Measurements from ENCODE around the gene TCF12.

The TCF12 gene

DNA sequence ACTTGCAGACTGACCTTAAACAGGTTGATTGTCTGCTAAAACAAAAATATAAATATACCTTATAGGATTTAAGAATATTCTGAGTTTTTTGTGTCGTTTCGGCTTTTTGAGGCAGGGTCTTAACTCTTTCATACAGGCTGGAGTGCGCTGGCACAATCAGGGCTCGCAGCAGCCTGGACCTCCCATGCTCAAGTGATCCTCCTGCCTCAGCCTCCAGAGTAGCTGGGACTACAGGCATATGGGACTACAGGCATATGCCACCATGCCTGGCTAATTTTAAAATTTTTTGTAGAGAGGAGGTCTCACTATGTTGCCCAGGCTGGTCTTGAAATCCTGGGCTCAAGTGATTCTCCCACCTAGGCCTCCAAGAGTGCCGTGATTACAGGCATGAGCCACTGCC lies 113.9 kb downstream of the TCF12 start:
- ATAC-seq (ENCODE audit: low read depth) (no peak), DNase-seq (ENCODE audit: low spot score in 2 of 2) (no peak)
- no peaks in the 10 kb centered on the region for H3K9me3 Mint-ChIP-seq
- H3K4me3 Mint-ChIP-seq, result no peak overlapping the region
- H3K4me1 Mint-ChIP-seq, result peaks cover 31% of the 10 kb centered on the region
- no peak overlapping the region for H3K27ac Mint-ChIP-seq
- H3K27me3 Mint-ChIP-seq, result no peaks in the 10 kb centered on the region
- H3K36me3 Mint-ChIP-seq, result peaks cover 10% of the 10 kb centered on the region

DNA sequence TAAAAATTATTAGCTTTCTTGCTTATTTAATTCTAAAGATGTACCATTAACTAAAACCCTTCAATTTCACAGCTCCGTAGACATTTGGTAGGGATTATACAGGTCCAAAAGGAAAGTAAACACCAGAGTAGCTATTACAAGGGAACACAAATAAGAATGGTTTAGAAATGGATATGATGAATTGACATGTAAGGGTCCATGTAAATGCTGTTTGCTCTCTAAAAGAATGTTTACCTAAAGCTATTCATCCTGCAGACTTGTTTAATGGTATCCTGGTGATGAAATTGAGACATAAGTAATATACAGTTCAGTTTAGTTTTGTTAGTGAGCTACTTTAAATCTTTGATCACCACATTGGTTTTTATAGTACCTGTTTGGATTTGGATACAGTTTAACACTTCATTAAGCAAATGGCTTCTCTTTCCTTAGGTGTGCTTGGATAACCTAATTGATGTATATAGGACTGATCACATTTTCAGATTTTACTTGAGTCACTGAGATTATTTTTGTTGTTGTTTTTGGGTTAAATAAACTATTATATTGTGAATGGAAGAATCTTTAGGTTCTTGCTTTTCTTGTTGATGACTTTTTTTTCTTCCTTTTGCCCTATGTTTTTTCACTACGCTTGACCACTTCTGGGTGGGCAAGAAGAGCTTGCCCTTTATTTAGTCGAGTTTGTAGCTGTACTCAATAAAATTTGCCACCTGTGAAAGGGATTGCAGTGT lies 115.4 kb downstream of the TCF12 start:
- Mint-ChIP-seq H3K27me3 (no peaks in the 10 kb centered on the region), H3K9me3 (no peaks in the 10 kb centered on the region), H3K36me3 (peaks cover 2% of the 10 kb centered on the region), H3K4me1 (peaks cover 40% of the 10 kb centered on the region), H3K27ac (no peak overlapping the region), H3K4me3 (no peak overlapping the region)
- ATAC-seq (ENCODE audit: low read depth) (no peak), DNase-seq (ENCODE audit: low spot score in 2 of 2) (no peak)

DNA sequence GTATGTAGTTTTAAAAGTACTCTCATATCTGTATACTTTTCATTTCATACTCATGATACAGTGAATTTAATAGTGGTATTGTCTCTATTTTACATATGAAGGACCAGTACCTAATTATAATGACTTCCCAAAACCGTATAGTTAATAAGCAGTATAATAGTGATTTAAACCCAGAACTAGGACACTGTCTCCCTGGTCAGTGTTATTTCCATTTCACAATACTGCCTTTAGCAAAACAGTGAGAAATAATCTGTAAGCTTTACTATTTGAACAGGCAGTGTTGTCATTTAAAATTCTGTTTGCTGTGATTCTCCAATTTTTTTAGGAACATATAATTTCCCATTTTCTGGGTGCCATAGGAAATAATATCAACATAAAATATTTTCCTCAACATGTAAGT lies 116.2 kb downstream of the TCF12 start:
- H3K4me3 Mint-ChIP-seq, result no peak overlapping the region
- peaks cover 46% of the 10 kb centered on the region for H3K4me1 Mint-ChIP-seq
- no peak for ATAC-seq (ENCODE audit: low read depth)
- no peak for DNase-seq (ENCODE audit: low spot score in 2 of 2)
- peaks cover 2% of the 10 kb centered on the region for H3K36me3 Mint-ChIP-seq
- H3K27ac Mint-ChIP-seq, result no peak overlapping the region
- no peaks in the 10 kb centered on the region for H3K27me3 Mint-ChIP-seq
- H3K9me3 Mint-ChIP-seq, result no peaks in the 10 kb centered on the region

DNA sequence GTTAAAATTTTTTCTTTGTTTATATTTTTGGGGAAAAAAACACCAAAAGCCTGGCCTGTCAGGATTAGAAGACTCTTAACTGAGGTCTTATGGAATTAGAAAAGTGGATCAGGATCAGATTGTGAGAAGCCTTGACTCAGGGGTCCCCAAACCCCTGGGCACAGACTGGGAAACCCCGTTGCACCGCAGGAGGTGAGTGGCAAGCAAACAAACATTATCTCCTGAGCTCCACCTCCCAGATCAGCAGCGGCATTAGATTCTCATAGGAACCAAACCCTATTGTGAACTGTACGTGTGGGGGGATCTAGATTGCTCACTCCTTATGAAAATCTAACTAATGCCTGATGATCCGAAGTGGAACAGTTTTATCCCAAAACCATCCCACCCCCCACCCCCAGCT lies 117.2 kb downstream of the TCF12 start:
- no peak for ATAC-seq (ENCODE audit: low read depth)
- DNase-seq (ENCODE audit: low spot score in 2 of 2), result no peak
- Mint-ChIP-seq H3K27me3 (no peaks in the 10 kb centered on the region), H3K27ac (peak overlapping the region; percentile 80), H3K9me3 (no peaks in the 10 kb centered on the region), H3K4me3 (no peak overlapping the region), H3K4me1 (peaks cover 44% of the 10 kb centered on the region), H3K36me3 (peaks cover 2% of the 10 kb centered on the region)

DNA sequence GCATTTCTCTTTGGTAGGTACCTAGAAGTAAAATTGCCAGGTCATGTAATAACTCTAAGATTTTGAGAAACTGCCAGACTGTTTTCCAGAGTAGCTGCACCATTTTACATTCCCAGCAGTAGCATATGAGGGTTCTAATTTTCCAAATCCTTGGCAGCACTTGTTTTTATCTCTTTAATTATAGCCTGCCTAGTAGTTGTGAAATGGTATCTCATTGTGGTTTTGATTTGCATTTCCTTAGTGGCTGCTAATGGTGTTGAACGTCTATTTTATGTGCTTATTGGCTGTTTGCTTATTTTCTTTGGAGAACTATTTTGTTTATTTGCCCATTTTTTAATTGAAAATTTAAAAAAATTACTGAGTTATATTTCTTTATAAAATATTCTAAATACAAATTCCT lies 117.9 kb downstream of the TCF12 start:
- Mint-ChIP-seq H3K27ac (peak overlapping the region; percentile 80), H3K27me3 (no peaks in the 10 kb centered on the region), H3K9me3 (no peaks in the 10 kb centered on the region), H3K4me1 (peaks cover 45% of the 10 kb centered on the region), H3K4me3 (no peak overlapping the region), H3K36me3 (peaks cover 2% of the 10 kb centered on the region)
- DNase-seq (ENCODE audit: low spot score in 2 of 2) (no peak), ATAC-seq (ENCODE audit: low read depth) (no peak)

GRCh38 chr15:57037548-57037947 lies 119.1 kb downstream of the TCF12 start:
- no peak for ATAC-seq (ENCODE audit: low read depth)

DNA sequence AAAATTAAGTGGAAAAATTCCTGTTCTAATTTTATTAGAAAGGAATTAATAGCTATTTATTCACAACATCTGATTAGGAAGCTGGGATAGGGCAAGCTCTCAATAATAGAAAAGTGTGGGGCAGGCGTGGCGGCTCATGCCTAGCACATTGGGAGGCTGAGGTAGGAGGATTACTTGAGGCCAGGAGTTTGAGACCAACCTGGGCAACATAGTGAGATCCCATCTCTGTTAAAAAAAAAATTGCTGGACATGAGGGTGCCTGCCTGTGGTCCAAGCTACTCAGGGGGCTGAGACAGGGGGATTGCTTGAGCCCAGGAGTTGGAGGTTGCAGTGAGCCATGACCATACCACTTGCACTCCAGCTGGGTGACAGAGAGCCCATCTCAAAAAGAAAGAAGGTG lies 119.6 kb downstream of the TCF12 start:
- no peak overlapping the region for H3K4me3 Mint-ChIP-seq
- ATAC-seq (ENCODE audit: low read depth), result no peak
- no peak overlapping the region for H3K27ac Mint-ChIP-seq
- H3K27me3 Mint-ChIP-seq, result no peaks in the 10 kb centered on the region
- no peaks in the 10 kb centered on the region for H3K9me3 Mint-ChIP-seq
- DNase-seq (ENCODE audit: low spot score in 2 of 2), result no peak
- H3K36me3 Mint-ChIP-seq, result peaks cover 2% of the 10 kb centered on the region
- H3K4me1 Mint-ChIP-seq, result peaks cover 46% of the 10 kb centered on the region

More at GRCh38 chr15:57037548-57037947, 119.1 kb downstream of the TCF12 start:
- Mint-ChIP-seq H3K27me3 (no peaks in the 10 kb centered on the region), H3K36me3 (peaks cover 2% of the 10 kb centered on the region), H3K4me3 (no peak overlapping the region), H3K9me3 (no peaks in the 10 kb centered on the region), H3K4me1 (peaks cover 46% of the 10 kb centered on the region), H3K27ac (peak overlapping the region; percentile 53)
- DNase-seq (ENCODE audit: low spot score in 2 of 2), result no peak

- Mint-ChIP-seq H3K9me3 (no peaks in the 10 kb centered on the region), H3K4me1 (peaks cover 46% of the 10 kb centered on the region), H3K4me3 (no peak overlapping the region), H3K27ac (no peak overlapping the region), H3K36me3 (peaks cover 2% of the 10 kb centered on the region), H3K27me3 (no peaks in the 10 kb centered on the region)
- DNase-seq (ENCODE audit: low spot score in 2 of 2) (no peak), ATAC-seq (ENCODE audit: low read depth) (no peak)
These were observed 120.1 kb downstream of the TCF12 start for GRCh38 chr15:57038496-57038895.

GRCh38 chr15:57041416-57041815 lies 123.0 kb downstream of the TCF12 start:
- peaks cover 7% of the 10 kb centered on the region for H3K36me3 Mint-ChIP-seq
- no peak overlapping the region for H3K4me3 Mint-ChIP-seq
- H3K4me1 Mint-ChIP-seq, result peaks cover 46% of the 10 kb centered on the region
- H3K27me3 Mint-ChIP-seq, result no peaks in the 10 kb centered on the region
- ATAC-seq (ENCODE audit: low read depth) (no peak), DNase-seq (ENCODE audit: low spot score in 2 of 2) (no peak)
- no peak overlapping the region for H3K27ac Mint-ChIP-seq
- no peaks in the 10 kb centered on the region for H3K9me3 Mint-ChIP-seq

DNA sequence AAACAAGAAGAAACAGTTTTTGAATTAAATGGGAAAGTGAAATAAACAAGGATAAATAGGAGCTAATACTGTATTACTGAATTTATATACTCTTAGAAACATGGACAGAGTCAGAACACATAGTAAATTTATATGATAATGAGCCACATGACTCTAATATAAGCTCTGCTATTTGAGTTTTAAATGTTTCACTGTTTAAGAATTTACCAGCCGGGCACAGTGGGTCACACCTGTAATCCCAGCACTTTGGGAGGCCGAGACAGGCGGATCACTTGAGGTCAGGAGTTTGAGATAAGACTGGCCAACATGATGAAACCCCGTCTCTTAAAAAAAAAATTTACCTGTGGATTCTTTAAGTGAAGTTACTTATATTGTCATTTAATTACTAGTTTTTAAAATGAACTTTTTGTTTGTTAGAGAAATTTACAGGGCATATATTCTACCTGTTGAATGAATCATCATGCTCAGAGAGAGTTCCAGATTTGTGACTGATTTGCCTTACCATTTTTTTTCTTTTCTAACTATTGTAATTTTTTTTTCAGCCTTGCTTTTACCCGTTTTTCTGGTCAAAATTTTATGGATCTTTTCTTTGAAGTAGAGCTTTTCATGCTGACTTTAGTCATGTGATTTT lies 125.7 kb downstream of the TCF12 start:
- Mint-ChIP-seq H3K27me3 (no peaks in the 10 kb centered on the region), H3K4me1 (peaks cover 31% of the 10 kb centered on the region), H3K36me3 (peaks cover 15% of the 10 kb centered on the region), H3K9me3 (no peaks in the 10 kb centered on the region), H3K4me3 (no peak overlapping the region), H3K27ac (no peak overlapping the region)
- DNase-seq (ENCODE audit: low spot score in 2 of 2) (no peak), ATAC-seq (ENCODE audit: low read depth) (no peak)

DNA sequence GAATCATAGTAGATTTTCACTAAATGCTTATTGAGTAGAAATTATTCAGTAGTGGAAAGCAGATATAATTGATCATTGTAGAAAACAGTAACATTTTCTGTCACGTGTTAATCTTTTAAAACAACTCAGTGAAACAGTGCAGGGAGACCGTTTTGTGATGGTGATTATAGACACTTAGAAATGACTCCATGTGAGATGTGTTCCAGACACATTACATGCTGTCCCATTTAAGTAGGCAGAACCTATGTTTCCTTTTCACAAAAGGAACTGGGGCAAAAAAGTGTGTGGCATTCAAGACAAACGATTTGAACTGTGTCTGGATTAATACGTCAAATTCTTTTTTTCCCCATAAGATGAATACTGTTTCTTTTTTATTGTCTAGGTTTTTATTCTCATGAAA lies 126.5 kb downstream of the TCF12 start:
- no peaks in the 10 kb centered on the region for H3K9me3 Mint-ChIP-seq
- H3K4me1 Mint-ChIP-seq, result peaks cover 29% of the 10 kb centered on the region
- no peaks in the 10 kb centered on the region for H3K27me3 Mint-ChIP-seq
- peaks cover 17% of the 10 kb centered on the region for H3K36me3 Mint-ChIP-seq
- H3K27ac Mint-ChIP-seq, result peak overlapping the region; percentile 82
- H3K4me3 Mint-ChIP-seq, result no peak overlapping the region
- DNase-seq (ENCODE audit: low spot score in 2 of 2), result no peak
- ATAC-seq (ENCODE audit: low read depth), result no peak

DNA sequence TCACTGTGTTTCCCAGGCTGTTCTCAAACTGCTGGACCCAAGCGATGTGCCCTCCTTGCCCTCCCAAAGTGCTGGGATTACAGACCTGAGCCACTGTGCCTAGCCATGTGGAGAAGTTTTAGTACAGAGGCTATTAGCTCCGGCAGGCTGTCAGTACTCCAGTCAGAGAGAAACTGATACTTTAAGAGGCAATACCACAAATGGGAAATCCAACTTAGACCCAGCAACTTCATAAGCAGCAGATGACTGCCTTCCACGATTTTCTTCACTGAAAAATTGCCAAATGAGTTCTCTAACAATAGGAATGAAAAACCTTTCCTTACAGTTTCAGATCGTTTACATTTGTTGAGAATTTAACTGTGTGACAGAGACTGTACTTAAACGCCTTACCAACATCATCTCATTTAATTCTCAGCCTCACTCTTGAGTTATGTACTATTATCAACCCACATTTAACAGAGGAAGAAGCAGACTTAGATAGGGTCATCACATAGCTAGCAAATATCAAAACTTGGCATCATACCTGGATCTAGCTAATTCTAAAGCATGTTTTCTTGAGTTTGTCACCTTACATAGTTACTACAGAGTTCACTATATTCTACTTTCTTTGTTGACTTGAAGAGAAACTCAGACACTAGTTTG lies 127.4 kb downstream of the TCF12 start:
- no peaks in the 10 kb centered on the region for H3K27me3 Mint-ChIP-seq
- peaks cover 32% of the 10 kb centered on the region for H3K4me1 Mint-ChIP-seq
- H3K9me3 Mint-ChIP-seq, result no peaks in the 10 kb centered on the region
- ATAC-seq (ENCODE audit: low read depth) (peak; percentile 58), DNase-seq (ENCODE audit: low spot score in 2 of 2) (no peak)
- H3K27ac Mint-ChIP-seq, result peak overlapping the region; percentile 82
- H3K4me3 Mint-ChIP-seq, result no peak overlapping the region
- H3K36me3 Mint-ChIP-seq, result peaks cover 17% of the 10 kb centered on the region

DNA sequence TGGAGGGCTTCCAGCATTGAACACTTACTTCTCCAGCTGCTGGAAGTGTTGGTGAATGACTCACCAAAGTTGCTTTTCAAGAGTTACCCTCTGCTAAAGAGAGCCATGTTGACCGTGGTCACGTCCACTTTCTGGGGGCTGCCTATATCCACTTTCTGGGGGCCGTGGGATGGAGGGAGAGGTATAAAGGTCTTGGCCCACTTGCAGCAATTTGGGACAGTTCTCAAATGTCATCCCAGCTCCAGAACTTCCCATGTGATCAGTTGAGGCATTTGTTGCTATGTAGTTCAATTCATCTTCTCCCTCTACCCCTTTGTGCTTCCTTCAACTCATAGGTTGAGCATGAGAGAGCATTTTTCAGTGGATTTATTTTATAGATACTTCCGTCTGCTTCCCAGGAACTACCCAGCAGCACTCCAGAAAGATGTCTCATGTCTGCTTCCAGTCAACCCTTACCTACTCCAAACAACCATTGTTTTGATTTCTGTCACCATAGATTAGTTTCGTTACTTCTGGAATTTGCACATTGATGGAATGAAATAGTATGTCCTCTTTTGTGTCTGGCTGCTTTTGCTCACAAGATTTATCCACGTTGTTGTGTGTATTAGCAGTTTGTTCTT lies 130.6 kb downstream of the TCF12 start:
- H3K27ac Mint-ChIP-seq, result no peak overlapping the region
- H3K36me3 Mint-ChIP-seq, result peaks cover 17% of the 10 kb centered on the region
- H3K27me3 Mint-ChIP-seq, result no peaks in the 10 kb centered on the region
- peaks cover 42% of the 10 kb centered on the region for H3K4me1 Mint-ChIP-seq
- H3K4me3 Mint-ChIP-seq, result no peak overlapping the region
- H3K9me3 Mint-ChIP-seq, result no peaks in the 10 kb centered on the region
- no peak for ATAC-seq (ENCODE audit: low read depth)
- DNase-seq (ENCODE audit: low spot score in 2 of 2), result no peak

GRCh38 chr15:57053470-57053869 lies 135.0 kb downstream of the TCF12 start:
- Mint-ChIP-seq H3K27me3 (no peaks in the 10 kb centered on the region), H3K36me3 (peaks cover 11% of the 10 kb centered on the region), H3K4me3 (no peak overlapping the region), H3K4me1 (peaks cover 46% of the 10 kb centered on the region), H3K9me3 (no peaks in the 10 kb centered on the region), H3K27ac (peak overlapping the region; percentile 42)
- ATAC-seq (ENCODE audit: low read depth) (no peak), DNase-seq (ENCODE audit: low spot score in 2 of 2) (no peak)
